Smooth muscle cell (in vitro differentiated cells): ENCODE data around the gene CNST. TPM values are rescaled to one million over a fixed set of nuclear protein-coding genes. Genes with fewer than 3 reads are reported as not detected.

Experiments used
- DNase-seq: peaks from one replicate; lab custom pipeline; 2025; ENCODE audit not compliant: unreplicated experiment; lab: John Stamatoyannopoulos, UW
- H2AFZ ChIP-seq: fragments of 200-600 bp; sonication (generic); 2 replicates; pipeline ENCODE4 v1.6.0; 2016; ENCODE audit warnings: antibody characterized with exemption, low read depth, mild to moderate bottlenecking
- H3F3A ChIP-seq: fragments of 200-600 bp; sonication (generic); 2 replicates; pipeline ENCODE4 v1.6.0; 2017; ENCODE audit warnings: antibody characterized with exemption, low read depth
- H3K27ac ChIP-seq: fragments of 200-600 bp; sonication (generic); 2 replicates; pipeline ENCODE4 v1.5.1; 2016; ENCODE audit warnings: low read depth, mild to moderate bottlenecking
- H3K27me3 ChIP-seq: fragments of 200-600 bp; sonication (generic); 2 replicates; pipeline ENCODE4 v1.6.1; 2016; ENCODE audit warnings: low read depth, mild to moderate bottlenecking
- H3K36me3 ChIP-seq: fragments of 200-600 bp; sonication (generic); 2 replicates; pipeline ENCODE4 v1.5.1; 2016; ENCODE audit warnings: low read depth
- H3K4me1 ChIP-seq: fragments of 200-600 bp; sonication (generic); 2 replicates; pipeline ENCODE4 v1.5.1; 2016; ENCODE audit warnings: low read depth
- H3K4me2 ChIP-seq: fragments of 200-600 bp; sonication (generic); 2 replicates; pipeline ENCODE4 v1.6.0; 2016; ENCODE audit warnings: mild to moderate bottlenecking
- H3K4me3 ChIP-seq: fragments of 200-600 bp; sonication (generic); 2 replicates; pipeline ENCODE4 v1.5.1; 2016; ENCODE audit warnings: mild to moderate bottlenecking
- H3K79me2 ChIP-seq: fragments of 200-600 bp; sonication (generic); 2 replicates; pipeline ENCODE4 v1.6.0; 2016; ENCODE audit warnings: low read depth, mild to moderate bottlenecking
- H3K9ac ChIP-seq: fragments of 200-600 bp; sonication (generic); 2 replicates; pipeline ENCODE4 v1.6.0; 2016; ENCODE audit warnings: low read depth
- H3K9me3 ChIP-seq: fragments of 200-600 bp; sonication (generic); replicated peaks from 2 replicates; pipeline ENCODE4 v1.5.1; 2016; ENCODE audit warnings: low read depth
- H4K20me1 ChIP-seq: fragments of 200-600 bp; sonication (generic); 2 replicates; pipeline ENCODE4 v1.6.0; 2016; ENCODE audit warnings: low read depth
- CTCF ChIP-seq: fragments of 200-600 bp; sonication (generic); IDR thresholded peaks from 2 replicates; pipeline ENCODE4 v1.5.1; 2017; ENCODE audit warnings: borderline replicate concordance, mild to moderate bottlenecking, antibody characterized with exemption; ENCODE audit not compliant: insufficient read depth, poor library complexity, severe bottlenecking
- WGBS: methylation state at CpG from one replicate; pipeline ENCODE4 v1.1.7; 2016; ENCODE audit warnings: low lambda C conversion rate; 5-methylcytosine and 5-hydroxymethylcytosine counted together
- polyA plus RNA-seq: library from polyadenylated mRNA; unstranded; fragments of >200 nt; fragmentation: Nextera tagmentation; extraction: Ambion mirVana; gene quantifications from 2 replicates; pipeline ENCODE4 v1.2.1, GENCODE V29; 2016
- total RNA-seq: library from RNA; depleted of rRNA; stranded (reverse); fragments of >200 nt; gene quantifications from 2 replicates; pipeline ENCODE4 v1.2.3, GENCODE V29; 2014

The CNST gene
- total and polyA plus RNA-seq, 2 experiments from 2014 or later = 6.7 to 16.9 TPM

GRCh38 chr1:246591047-246591446, 24.8 kb downstream of the CNST start:
- TF ChIP-seq CTCF = no peak
- Histone ChIP-seq H3K27ac (no peak overlapping the region), H3K4me2 (no peak overlapping the region), H2AFZ (no peak overlapping the region), H3K9me3 (no peaks in the 10 kb centered on the region), H3K4me3 (no peak overlapping the region), H3K27me3 (no peaks in the 10 kb centered on the region), H3K4me1 (no peaks in the 10 kb centered on the region), H3F3A (no peaks in the 10 kb centered on the region), H4K20me1 (no peaks in the 10 kb centered on the region), H3K9ac (no peak overlapping the region), H3K36me3 (no peaks in the 10 kb centered on the region), H3K79me2 (peaks cover 21% of the 10 kb centered on the region)
- DNase-seq = no peak

GRCh38 chr1:246591504-246591903, 25.2 kb downstream of the CNST start:
- Histone ChIP-seq H3K9me3 (no peaks in the 10 kb centered on the region), H3K79me2 (peaks cover 19% of the 10 kb centered on the region), H3K36me3 (no peaks in the 10 kb centered on the region), H3K4me3 (no peak overlapping the region), H3F3A (no peaks in the 10 kb centered on the region), H3K9ac (no peak overlapping the region), H4K20me1 (no peaks in the 10 kb centered on the region), H3K4me2 (no peak overlapping the region), H2AFZ (no peak overlapping the region), H3K4me1 (no peaks in the 10 kb centered on the region), H3K27ac (no peak overlapping the region), H3K27me3 (no peaks in the 10 kb centered on the region)
- 96% methylated on average over 6 of the region's 6 CpGs for WGBS
- TF ChIP-seq CTCF = no peak
- no peak for DNase-seq

GRCh38 chr1:246591958-246592357, 25.7 kb downstream of the CNST start:
- 96% methylated on average over 13 of the region's 13 CpGs for WGBS
- Histone ChIP-seq H3K9ac (no peak overlapping the region), H2AFZ (no peak overlapping the region), H4K20me1 (no peaks in the 10 kb centered on the region), H3K27me3 (no peaks in the 10 kb centered on the region), H3K9me3 (no peaks in the 10 kb centered on the region), H3K36me3 (no peaks in the 10 kb centered on the region), H3K27ac (no peak overlapping the region), H3K4me3 (no peak overlapping the region), H3K79me2 (peaks cover 15% of the 10 kb centered on the region), H3K4me1 (no peaks in the 10 kb centered on the region), H3K4me2 (no peak overlapping the region), H3F3A (no peaks in the 10 kb centered on the region)
- DNase-seq = no peak
- TF ChIP-seq CTCF = no peak

GRCh38 chr1:246592695-246593094, 26.4 kb downstream of the CNST start:
- Histone ChIP-seq H3K27me3 (no peaks in the 10 kb centered on the region), H3K27ac (peak overlapping the region; percentile 2), H2AFZ (no peak overlapping the region), H3F3A (no peaks in the 10 kb centered on the region), H3K36me3 (no peaks in the 10 kb centered on the region), H3K4me1 (no peaks in the 10 kb centered on the region), H4K20me1 (no peaks in the 10 kb centered on the region), H3K79me2 (peaks cover 14% of the 10 kb centered on the region), H3K9me3 (no peaks in the 10 kb centered on the region), H3K4me2 (no peak overlapping the region), H3K4me3 (no peak overlapping the region), H3K9ac (no peak overlapping the region)
- no peak for TF ChIP-seq CTCF
- DNase-seq = no peak
